Measurements from ENCODE around the gene RSRP1.
"Not testable (repeated sequence)": the region's sequence is repeated elsewhere in the genome, so short reads cannot be mapped to it uniquely, and the experiment has no call there.

RSRP1 gene

DNA sequence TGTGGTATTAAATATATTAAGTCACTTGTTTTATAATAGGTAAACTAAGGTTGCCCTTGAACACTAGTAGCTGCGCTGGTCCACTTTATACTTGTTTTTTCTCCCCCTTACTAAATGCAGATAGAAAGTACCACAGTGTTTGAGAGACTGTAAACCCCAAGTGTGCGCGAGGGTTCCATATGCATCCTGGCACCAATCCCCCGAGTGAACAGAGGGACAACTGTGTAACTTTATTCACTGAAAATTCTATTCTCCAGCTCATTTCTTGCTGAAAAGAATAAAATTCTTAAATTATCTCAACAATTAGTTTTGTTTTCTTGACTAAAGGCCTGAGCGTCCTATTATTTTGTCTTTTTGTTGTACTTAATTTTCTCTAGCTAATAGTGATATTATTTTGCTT lies 1.9 kb downstream of the RSRP1 start:
- Histone ChIP-seq H3K36me3 (ENCODE audit: insufficient read depth, low read length) (peaks cover 14% of the 10 kb centered on the region), H3K9ac (ENCODE audit: low read depth, low read length) (no peak overlapping the region; the same call in 1 of the 2 replicates)

DNA sequence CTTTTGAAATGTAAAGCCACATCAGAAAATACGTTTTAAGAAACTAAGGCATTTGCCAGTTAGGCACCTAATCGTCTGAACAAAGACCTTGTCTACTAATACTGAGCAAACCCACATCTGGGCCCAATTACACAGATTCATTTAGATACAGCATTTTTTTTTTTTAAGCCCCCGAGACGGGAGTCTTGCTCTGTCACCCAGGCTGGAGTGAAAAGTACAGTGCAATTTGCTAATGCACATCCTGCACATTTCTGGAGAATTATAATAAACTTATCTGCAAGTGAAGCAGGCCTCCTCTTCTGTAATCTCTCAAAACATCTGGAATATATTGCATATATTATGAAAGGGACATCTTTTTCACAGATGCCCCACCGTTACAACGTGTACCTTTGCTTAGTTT lies 3.3 kb downstream of the RSRP1 start:
- H3K9ac ChIP-seq (ENCODE audit: low read depth, low read length), result no peak overlapping the region
- peaks cover 8% of the 10 kb centered on the region for H3K4me1 ChIP-seq (ENCODE audit: insufficient read depth, low read length)
- H3K36me3 ChIP-seq (ENCODE audit: insufficient read depth, low read length), result peaks cover 14% of the 10 kb centered on the region
- H3K9me3 ChIP-seq (ENCODE audit: control insufficient read depth, insufficient read depth, low read length), result no peaks in the 10 kb centered on the region

More for the DNA sequence above, 1.9 kb downstream of the RSRP1 start:
- Histone ChIP-seq H3K4me1 (ENCODE audit: insufficient read depth, low read length) (peaks cover 7% of the 10 kb centered on the region), H3K9me3 (ENCODE audit: control insufficient read depth, insufficient read depth, low read length) (no peaks in the 10 kb centered on the region)

DNA sequence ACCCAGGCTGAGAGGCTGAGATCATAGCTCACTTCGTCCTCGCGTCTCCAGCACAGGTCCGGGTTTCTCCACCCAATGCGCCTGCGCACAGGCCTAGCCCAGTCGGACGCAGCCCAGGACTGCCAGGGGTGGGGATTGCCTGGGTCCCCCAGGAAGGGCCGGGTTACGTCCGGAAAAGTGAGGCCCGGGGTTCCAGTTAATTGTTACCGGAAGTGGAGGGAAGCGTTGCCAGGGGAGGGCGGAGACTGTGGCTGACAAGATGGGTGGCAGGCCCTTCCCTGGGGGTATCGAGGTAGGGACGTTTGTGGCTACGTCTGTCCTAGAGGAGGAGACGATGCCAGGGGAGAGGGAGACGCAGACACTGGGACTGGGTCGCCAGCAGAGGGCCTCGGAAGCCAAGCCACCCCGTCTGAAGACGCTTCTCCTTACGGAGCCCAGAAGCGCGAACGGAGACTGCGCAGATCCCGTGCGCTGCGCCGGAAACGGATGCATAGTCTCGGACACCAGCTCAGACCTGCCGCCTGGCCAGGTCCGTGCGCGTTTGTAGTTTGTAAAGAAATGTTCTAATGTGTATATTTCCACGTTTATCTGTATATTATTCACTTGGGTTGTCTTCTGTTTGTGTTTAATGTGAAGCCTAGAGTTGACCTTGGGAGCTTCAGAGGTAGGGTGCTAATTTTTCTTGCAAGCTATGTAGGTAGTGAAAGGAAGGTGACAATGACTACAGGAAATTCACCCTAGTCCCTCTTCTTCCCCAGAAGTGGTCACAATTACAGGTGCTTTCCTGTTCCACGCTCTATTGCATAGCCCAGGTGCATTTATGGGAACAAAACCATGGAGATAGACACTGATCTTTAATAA lies 7.3 kb downstream of the RSRP1 start:
- H3K36me3 ChIP-seq (ENCODE audit: insufficient read depth, low read length), result peaks cover 7% of the 10 kb centered on the region
- peaks cover 4% of the 10 kb centered on the region; the same call in 1 of the 2 replicates for H3K4me1 ChIP-seq (ENCODE audit: insufficient read depth, low read length)
- peak overlapping the region; percentile 51 for H3K9ac ChIP-seq (ENCODE audit: low read depth, low read length)
- no peaks in the 10 kb centered on the region for H3K9me3 ChIP-seq (ENCODE audit: control insufficient read depth, insufficient read depth, low read length)

DNA sequence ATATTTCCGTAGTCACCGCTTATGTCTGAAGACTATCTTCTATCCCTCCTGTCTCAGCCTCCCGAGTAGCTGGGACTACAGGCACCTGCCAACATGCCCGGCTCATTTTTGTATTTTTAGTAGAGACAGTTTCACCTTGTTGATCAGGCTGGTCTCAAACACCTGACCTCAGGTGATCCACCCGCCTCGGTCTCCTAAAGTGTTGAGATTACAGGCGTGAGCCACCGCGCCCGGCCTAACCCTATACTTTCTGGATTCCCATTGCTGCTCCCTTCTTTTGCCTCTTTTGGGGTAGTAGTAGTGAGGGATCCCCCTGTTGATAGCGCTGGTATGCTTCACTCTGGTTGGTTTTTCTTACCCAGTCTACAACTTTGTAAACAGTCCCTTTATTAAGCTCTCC lies 9.2 kb downstream of the RSRP1 start:
- no peaks in the 10 kb centered on the region for H3K9me3 ChIP-seq (ENCODE audit: control insufficient read depth, insufficient read depth, low read length)
- H3K36me3 ChIP-seq (ENCODE audit: insufficient read depth, low read length), result no peaks in the 10 kb centered on the region
- peaks cover 7% of the 10 kb centered on the region for H3K4me1 ChIP-seq (ENCODE audit: insufficient read depth, low read length)

DNA sequence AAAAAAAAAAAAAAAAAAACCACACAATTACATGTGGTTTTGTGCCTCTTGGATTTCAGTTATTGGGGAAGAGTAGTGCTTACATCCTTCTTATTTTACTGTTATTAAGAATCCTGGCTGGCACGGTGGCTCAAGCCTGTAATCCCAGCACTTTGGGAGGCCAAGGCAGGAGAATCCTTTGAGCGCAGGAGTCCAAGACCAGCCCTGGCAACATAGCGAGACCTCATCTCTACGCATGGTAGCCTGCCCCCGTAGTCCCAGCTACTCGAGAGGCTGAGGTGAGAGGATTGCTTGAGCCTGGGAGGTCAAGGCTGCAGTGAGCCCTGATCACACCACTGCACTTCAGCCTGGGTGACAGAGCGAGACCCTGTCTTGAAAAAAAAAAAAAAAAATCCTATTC lies 11.0 kb downstream of the RSRP1 start:
- H3K9ac ChIP-seq (ENCODE audit: low read depth, low read length); H3K36me3 ChIP-seq (ENCODE audit: insufficient read depth, low read length); H3K9me3 ChIP-seq (ENCODE audit: control insufficient read depth, insufficient read depth, low read length); H3K4me1 ChIP-seq (ENCODE audit: insufficient read depth, low read length): not testable (repeated sequence)

More for the DNA sequence above, 9.2 kb downstream of the RSRP1 start:
- H3K9ac ChIP-seq (ENCODE audit: low read depth, low read length), result no peak overlapping the region

DNA sequence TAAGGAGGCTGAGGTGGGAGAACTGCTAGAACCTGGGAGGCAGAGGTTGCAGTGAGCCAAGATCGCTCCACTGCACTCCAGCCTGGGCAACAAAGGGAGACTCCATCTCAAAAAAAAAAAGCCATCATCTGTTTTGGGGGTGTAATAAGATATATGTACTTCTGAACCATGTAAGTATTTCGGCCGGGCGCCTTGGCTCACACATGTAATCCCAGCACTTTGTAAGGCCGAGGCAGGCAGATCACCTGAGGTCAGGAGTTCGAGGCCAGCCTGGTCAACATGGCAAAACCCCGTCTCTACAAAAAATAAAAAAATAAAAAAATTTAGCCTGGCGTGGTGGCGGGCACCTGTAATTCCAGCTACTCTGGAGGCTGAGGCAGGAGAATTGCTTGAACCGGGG lies 11.8 kb downstream of the RSRP1 start:
- H3K9me3 ChIP-seq (ENCODE audit: control insufficient read depth, insufficient read depth, low read length); H3K4me1 ChIP-seq (ENCODE audit: insufficient read depth, low read length): not testable (repeated sequence)

DNA sequence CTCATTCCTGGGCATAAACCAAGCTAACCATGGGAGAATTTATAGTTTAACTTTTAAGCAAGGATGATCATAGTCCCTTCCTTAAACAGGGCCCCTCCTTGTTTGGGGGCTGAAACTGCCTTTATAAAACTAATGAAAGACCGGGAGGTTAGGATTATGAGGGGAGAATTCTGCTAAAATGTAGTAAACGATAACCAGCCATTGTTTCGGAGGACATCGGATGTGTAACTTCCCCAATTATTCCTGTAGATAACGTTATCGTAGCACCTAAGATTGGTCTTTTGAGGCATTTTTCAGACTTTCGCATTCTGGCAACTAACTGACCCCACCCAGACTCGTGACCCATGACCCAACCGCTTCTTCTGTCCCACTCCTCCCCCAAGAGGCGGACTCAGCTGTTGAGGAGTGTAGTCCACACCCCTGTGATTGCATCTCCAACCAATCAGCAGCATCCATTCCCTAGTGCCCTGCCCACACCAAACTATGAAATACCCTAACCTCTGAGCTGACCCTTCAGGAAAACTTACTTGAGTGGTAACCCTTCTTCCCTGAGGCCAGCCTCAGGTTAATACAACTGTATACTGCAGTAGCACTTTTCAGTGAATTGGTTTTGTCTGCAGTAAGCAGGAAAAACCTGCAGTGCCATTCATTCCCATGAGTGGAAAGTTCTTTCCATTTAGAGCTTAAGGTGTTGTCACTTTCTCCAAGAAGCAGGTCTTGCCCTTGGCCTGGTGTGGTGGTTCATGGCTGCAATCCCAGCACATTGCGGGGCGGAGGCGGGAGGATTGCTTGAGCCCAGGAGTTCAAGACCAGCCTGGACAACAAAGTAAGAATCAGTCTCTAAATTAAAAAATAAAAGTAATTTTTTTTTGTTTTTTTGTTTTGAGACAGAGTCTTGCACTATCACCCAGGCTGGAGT lies 14.1 kb downstream of the RSRP1 start:
- Histone ChIP-seq H3K9me3 (ENCODE audit: control insufficient read depth, insufficient read depth, low read length) (no peaks in the 10 kb centered on the region), H3K4me1 (ENCODE audit: insufficient read depth, low read length) (peaks cover 3% of the 10 kb centered on the region; the same call in 1 of the 2 replicates), H3K36me3 (ENCODE audit: insufficient read depth, low read length) (peaks cover 7% of the 10 kb centered on the region), H3K9ac (ENCODE audit: low read depth, low read length) (peak overlapping the region; percentile 83)

More for the DNA sequence above, 11.8 kb downstream of the RSRP1 start:
- H3K36me3 ChIP-seq (ENCODE audit: insufficient read depth, low read length); H3K9ac ChIP-seq (ENCODE audit: low read depth, low read length): not testable (repeated sequence)

DNA sequence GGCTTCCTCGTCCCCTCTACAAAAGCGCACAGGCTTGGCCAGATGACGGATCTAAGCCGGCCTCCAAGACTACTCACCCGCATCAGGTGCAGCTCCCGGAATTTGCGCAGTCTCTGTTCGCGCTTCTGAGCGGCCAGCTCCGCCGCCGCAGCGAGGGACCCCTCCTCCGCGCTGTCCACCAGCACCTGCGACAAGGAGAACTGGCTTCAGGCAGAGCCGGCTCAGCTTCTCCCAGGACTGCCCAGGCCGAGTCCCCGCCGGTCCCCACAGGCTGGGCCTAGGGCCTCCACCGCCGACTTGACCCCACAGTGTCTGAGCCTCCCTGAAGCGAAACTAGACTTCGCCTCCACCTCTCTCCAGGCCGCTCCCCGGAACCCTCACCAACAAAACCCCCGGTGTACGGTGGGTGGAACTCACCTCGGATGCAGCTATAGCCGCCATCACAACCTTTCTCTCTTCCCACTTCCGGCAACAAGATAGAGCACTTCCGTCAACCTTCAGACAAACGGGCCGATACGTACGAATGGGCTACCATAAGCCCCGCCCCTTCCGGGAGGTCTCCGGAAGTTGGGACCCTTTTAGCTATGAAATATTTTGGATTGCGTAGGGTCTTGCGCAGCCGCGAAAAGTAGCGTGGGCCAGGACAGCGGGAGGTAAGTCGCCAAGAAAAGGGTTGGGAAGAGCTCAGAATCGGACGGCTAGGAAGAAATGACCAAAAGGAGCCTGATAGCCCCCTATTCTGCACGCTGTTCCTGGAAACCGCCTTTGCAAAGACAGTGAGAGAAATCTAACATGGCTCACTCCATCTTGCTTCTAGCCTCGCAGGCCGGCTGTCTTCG lies 15.0 kb downstream of the RSRP1 start, which contains the start of gene SYF2:
Gene SYF2, minus strand, starts transcription at position 476 of the 839 bp plus-strand sequence. Its CDS starts 35 bp downstream, at position 441.
- Histone ChIP-seq H3K36me3 (ENCODE audit: insufficient read depth, low read length) (peaks cover 14% of the 10 kb centered on the region), H3K9me3 (ENCODE audit: control insufficient read depth, insufficient read depth, low read length) (no peaks in the 10 kb centered on the region), H3K9ac (ENCODE audit: low read depth, low read length) (peak within 1 kb of the TSS; percentile 83), H3K4me1 (ENCODE audit: insufficient read depth, low read length) (peaks cover 3% of the 10 kb centered on the region; the same call in 1 of the 2 replicates)

DNA sequence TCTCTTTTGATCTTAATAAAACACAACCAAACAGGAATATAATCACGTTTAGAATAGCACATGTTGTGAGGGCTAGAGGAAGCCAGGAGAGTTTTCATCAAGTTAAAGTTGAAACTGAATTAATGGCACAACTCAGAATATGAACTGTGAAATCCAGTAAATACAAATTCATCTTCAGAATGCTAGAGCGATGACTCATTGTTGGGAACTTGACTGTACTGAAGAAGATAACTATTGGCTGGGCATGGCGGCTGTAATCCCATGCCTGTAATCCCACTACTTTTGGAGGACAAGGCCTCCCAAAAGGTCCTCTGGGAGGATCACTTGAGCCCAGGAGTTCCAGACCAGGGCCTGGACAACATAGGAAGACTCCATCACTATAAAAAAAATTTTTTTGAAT lies 23.8 kb downstream of the RSRP1 start:
- H3K9ac ChIP-seq (ENCODE audit: low read depth, low read length), result no peak overlapping the region
- no peaks in the 10 kb centered on the region for H3K4me1 ChIP-seq (ENCODE audit: insufficient read depth, low read length)
- H3K9me3 ChIP-seq (ENCODE audit: control insufficient read depth, insufficient read depth, low read length), result no peaks in the 10 kb centered on the region
- H3K36me3 ChIP-seq (ENCODE audit: insufficient read depth, low read length), result peaks cover 28% of the 10 kb centered on the region

DNA sequence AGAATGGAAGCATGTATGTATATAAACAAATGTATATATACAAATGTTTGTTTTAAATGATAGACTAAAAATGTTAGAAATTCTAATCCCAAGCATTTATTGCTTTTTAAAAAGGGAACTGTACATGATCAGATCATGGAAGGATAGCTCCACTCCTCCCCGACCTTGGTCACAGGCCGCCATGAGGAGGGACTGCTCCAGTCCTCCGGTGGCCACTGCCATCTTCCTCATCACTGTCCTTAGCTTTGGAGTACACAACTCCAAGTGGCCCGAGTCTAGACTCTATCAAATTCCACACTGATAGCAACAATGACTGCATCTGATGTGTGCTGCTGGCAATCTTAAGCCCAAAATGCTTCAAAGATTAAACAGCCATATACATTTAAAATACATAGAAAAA lies 24.6 kb downstream of the RSRP1 start:
- Histone ChIP-seq H3K36me3 (ENCODE audit: insufficient read depth, low read length) (peaks cover 24% of the 10 kb centered on the region), H3K9ac (ENCODE audit: low read depth, low read length) (no peak overlapping the region), H3K9me3 (ENCODE audit: control insufficient read depth, insufficient read depth, low read length) (no peaks in the 10 kb centered on the region), H3K4me1 (ENCODE audit: insufficient read depth, low read length) (no peaks in the 10 kb centered on the region)

DNA sequence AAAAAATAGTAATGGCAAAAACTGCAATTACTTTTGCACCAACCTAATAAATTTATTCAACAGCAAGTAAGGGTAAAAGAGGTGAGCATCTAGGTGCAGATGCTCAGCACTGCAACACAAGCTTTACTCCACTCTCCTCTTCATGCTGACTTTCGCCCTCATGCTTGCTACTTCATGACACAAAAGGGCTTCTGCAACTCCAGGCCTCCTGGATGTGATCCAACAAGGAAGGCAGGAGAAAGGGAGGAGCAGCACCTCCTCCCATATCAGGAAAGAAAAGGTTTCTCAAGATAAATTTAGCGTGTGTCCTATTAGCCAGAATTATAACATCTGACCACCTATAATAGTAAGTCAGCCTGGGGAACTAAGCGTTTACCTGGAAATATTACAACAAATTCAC lies 26.6 kb downstream of the RSRP1 start:
- no peaks in the 10 kb centered on the region for H3K9me3 ChIP-seq (ENCODE audit: control insufficient read depth, insufficient read depth, low read length)
- H3K4me1 ChIP-seq (ENCODE audit: insufficient read depth, low read length), result no peaks in the 10 kb centered on the region
- peaks cover 16% of the 10 kb centered on the region for H3K36me3 ChIP-seq (ENCODE audit: insufficient read depth, low read length)
- no peak overlapping the region for H3K9ac ChIP-seq (ENCODE audit: low read depth, low read length)

DNA sequence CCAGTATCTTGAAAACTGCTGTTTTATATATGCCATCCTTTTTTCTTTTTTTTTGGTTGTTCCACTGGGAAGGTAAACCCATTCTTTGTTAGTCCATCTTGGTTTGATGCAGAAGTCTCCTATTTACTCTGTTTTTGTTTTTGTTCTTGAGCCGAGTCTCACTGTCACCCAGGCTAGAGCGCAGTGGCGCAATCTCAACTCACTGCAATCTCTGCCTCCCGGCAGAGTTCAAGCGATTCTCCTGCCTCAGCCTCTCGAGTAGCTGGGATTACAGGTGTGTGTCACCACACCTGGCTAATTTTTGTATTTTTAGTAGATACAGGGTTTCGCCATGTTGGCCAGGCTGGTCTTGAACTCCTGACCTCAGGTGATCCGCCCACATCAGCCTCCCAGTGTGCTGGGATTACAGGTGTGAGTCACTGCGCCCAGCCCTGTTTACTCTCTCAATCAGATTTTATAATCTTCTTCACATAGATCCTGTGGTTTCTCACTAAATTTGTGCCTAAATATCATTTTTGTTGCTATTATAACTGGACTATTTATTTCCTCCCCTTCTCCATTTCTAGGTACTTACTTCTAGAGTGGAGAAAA lies 27.5 kb downstream of the RSRP1 start:
- no peaks in the 10 kb centered on the region for H3K4me1 ChIP-seq (ENCODE audit: insufficient read depth, low read length)
- H3K36me3 ChIP-seq (ENCODE audit: insufficient read depth, low read length), result peaks cover 16% of the 10 kb centered on the region
- H3K9ac ChIP-seq (ENCODE audit: low read depth, low read length), result no peak overlapping the region
- H3K9me3 ChIP-seq (ENCODE audit: control insufficient read depth, insufficient read depth, low read length), result no peaks in the 10 kb centered on the region

DNA sequence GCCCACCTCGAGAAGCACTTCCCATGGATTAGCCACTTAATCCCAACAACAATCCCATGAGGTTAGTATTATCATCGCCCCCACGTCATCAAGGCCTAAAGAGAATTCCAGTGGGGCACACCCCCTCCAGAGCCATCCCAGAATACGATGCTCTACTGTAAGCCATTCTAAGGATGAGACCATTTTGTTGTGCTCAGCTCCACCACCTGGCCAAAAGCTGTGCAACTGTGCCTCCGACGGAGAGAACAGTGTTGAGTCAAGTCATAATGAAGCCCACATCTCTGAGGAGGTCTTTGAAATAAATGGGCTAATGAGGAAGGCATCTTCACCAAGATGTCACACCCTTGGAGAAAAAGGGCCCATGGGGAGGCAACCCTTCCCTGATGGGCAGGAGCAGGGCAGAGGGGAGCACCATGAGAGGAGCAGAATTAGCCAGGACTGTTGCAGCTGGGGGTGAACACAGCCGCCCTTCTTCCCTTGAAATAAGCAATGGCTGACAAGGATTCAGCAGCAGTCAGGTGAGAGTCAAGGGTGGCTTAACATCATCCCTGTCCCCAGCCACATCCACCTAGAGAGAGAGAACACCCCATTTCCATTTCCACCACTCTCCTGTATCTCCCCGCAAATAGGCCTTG lies 29.5 kb downstream of the RSRP1 start:
- no peak overlapping the region for H3K9ac ChIP-seq (ENCODE audit: low read depth, low read length)
- H3K36me3 ChIP-seq (ENCODE audit: insufficient read depth, low read length), result peaks cover 12% of the 10 kb centered on the region; the same call in 1 of the 2 replicates
- H3K4me1 ChIP-seq (ENCODE audit: insufficient read depth, low read length), result no peaks in the 10 kb centered on the region
- H3K9me3 ChIP-seq (ENCODE audit: control insufficient read depth, insufficient read depth, low read length), result no peaks in the 10 kb centered on the region

Measured in ES-I3 (cell line).